Stimulated activated CD4-positive, alpha-beta T cell treated with anti-CD3 and anti-CD28 coated beads, Interleukin-4, amount 100 ng/mL, for 4 hours (primary cell): ENCODE results near the gene SLC12A4.

Experiments
- DNase-seq, 2 experiments: peaks; one replicate each; pipeline ENCODE4 v3.0.0-alpha.2; 2020

The SLC12A4 gene

GRCh38 chr16:67962135-67962534 lies 6.3 kb downstream of the SLC12A4 start:
- no peak for DNase-seq

- DNase-seq = no peak
Measured at GRCh38 chr16:67961551-67961957, 6.9 kb downstream of the SLC12A4 start.

- DNase-seq = no peak
Measured at GRCh38 chr16:67959536-67960329, 8.7 kb downstream of the SLC12A4 start.

- DNase-seq = no peak
Measured at GRCh38 chr16:67957622-67958021, 10.8 kb downstream of the SLC12A4 start.

- DNase-seq = no peak
Measured at GRCh38 chr16:67954421-67955196, 13.8 kb downstream of the SLC12A4 start.

GRCh38 chr16:67953641-67954375 lies 14.6 kb downstream of the SLC12A4 start:
- DNase-seq = no peak

- DNase-seq = no peak
Measured at GRCh38 chr16:67951485-67951884, 17.0 kb downstream of the SLC12A4 start.

- DNase-seq = no peak
Measured at GRCh38 chr16:67950335-67950843, 18.0 kb downstream of the SLC12A4 start.

GRCh38 chr16:67949645-67950044 lies 18.8 kb downstream of the SLC12A4 start:
- no peak for DNase-seq

GRCh38 chr16:67948015-67948414 lies 20.4 kb downstream of the SLC12A4 start:
- no peak for DNase-seq

GRCh38 chr16:67946966-67947558 lies 21.4 kb downstream of the SLC12A4 start:
- DNase-seq = no peak

- no peak for DNase-seq
Measured at GRCh38 chr16:67946128-67946569, 22.3 kb downstream of the SLC12A4 start.

- no peak for DNase-seq
Measured at GRCh38 chr16:67945392-67945933, 23.0 kb downstream of the SLC12A4 start.

- DNase-seq = no peak
Measured at GRCh38 chr16:67944690-67945391, 23.6 kb downstream of the SLC12A4 start.

- DNase-seq = no peak
Measured at GRCh38 chr16:67943619-67944504, 24.6 kb downstream of the SLC12A4 start, which contains the start of gene LCAT. TSS of gene LCAT (minus strand) at chr16:67944120. CDS start at chr16:67944101, 19 bp downstream.

- no peak for DNase-seq
Measured at GRCh38 chr16:67943256-67943618, 25.2 kb downstream of the SLC12A4 start.

- DNase-seq = no peak
Measured at GRCh38 chr16:67942510-67943255, 25.8 kb downstream of the SLC12A4 start.

GRCh38 chr16:67942200-67942509 lies 26.3 kb downstream of the SLC12A4 start:
- peak; percentile 10 to 31 for DNase-seq

GRCh38 chr16:67941469-67942199 lies 26.8 kb downstream of the SLC12A4 start:
- no peak for DNase-seq
